A549 (cell line): Measurements from ENCODE around the gene CACNA1C. TPM values are rescaled to one million over a fixed set of nuclear protein-coding genes. Genes with fewer than 3 reads are reported as not detected.

Experiments used
- ATAC-seq, 2 experiments: fragments of 200-7000 bp in 1 of 2; fragments of >200 bp in 1 of 2; cut with Nextera tagmentation in 1 of 2; cut with Tn5 transposase in 1 of 2; 3 replicates each; pipeline versions ENCODE4 v1.8.0 to v1.9.1; 2018 to 2020; ENCODE audit warnings: mild to moderate bottlenecking in 1 of 2, moderate library complexity in 1 of 2
- CTCF ChIA-PET: fragments of 300-600 bp; sonication (Branson Sonifier 250); formaldehyde crosslinking; extraction: SDS; loops from one replicate; lab custom pipeline; 2021; ENCODE audit warnings: antibody characterized with exemption, inconsistent platforms; lab: Yijun Ruan, JAX
- POLR2A ChIA-PET: fragments of 350-600 bp; formaldehyde crosslinking; extraction: SDS; loops from one replicate; lab custom pipeline; 2021; ENCODE audit warnings: antibody characterized with exemption, inconsistent platforms; lab: Yijun Ruan, JAX
- DNase-seq, 2 experiments: peaks; one replicate each; pipeline versions ENCODE4 v3.0.0 to v3.0.0-alpha.2; 2011 to 2016; ENCODE audit warnings: low read depth in 1 of 2, low spot score in 1 of 2
- FAIRE-seq: peaks from 2 replicates; lab custom pipeline; 2011; peaks lifted over from hg19 to GRCh38; lab: Jason Lieb, UNC
- H3K27ac ChIP-seq, 2 experiments: fragments of >200 bp; sonication (Bioruptor Twin); formaldehyde crosslinking; 3 replicates each; pipeline ENCODE4 v1.5.1; 2016 to 2017
- H3K4me1 ChIP-seq: fragments of >200 bp; sonication (Bioruptor Twin); formaldehyde crosslinking; 3 replicates; pipeline ENCODE4 v1.6.1; 2016
- H3K4me2 ChIP-seq: fragments of >200 bp; sonication (Bioruptor Twin); formaldehyde crosslinking; 3 replicates; pipeline ENCODE4 v1.6.1; 2016
- H3K4me3 ChIP-seq: fragments of >200 bp; sonication (Bioruptor Twin); formaldehyde crosslinking; 3 replicates; pipeline ENCODE4 v1.5.1; 2016
- H3K9me3 ChIP-seq: fragments of >200 bp; sonication (Bioruptor Twin); formaldehyde crosslinking; 3 replicates; pipeline ENCODE4 v1.6.1; 2016
- CBX2 ChIP-seq: fragments of 200-600 bp; sonication (generic); IDR thresholded peaks from 2 replicates; pipeline ENCODE4 v1.6.1; 2016; ENCODE audit warnings: low read depth, mild to moderate bottlenecking, borderline replicate concordance
- CBX8 ChIP-seq: fragments of 200-600 bp; sonication (generic); IDR thresholded peaks from 2 replicates; pipeline ENCODE4 v1.6.1; 2016
- CHD2 ChIP-seq: fragments of 150-350 bp; IDR thresholded peaks from 2 replicates; pipeline ENCODE4 v1.6.1; 2014; ENCODE audit warnings: low read length; ENCODE audit not compliant: partially characterized antibody
- CHD4 ChIP-seq: fragments of 200-600 bp; sonication (generic); IDR thresholded peaks from 2 replicates; pipeline ENCODE4 v1.6.1; 2016; ENCODE audit warnings: antibody characterized with exemption, mild to moderate bottlenecking, borderline replicate concordance
- EHF ChIP-seq: fragments of 250-450 bp; sonication (Bioruptor Pico); IDR thresholded peaks from 2 replicates; pipeline ENCODE4 v1.5.0; 2020; ENCODE audit warnings: mild to moderate bottlenecking
- EHMT2 ChIP-seq: fragments of 200-600 bp; sonication (generic); IDR thresholded peaks from 2 replicates; pipeline ENCODE4 v1.6.1; 2016; ENCODE audit warnings: antibody characterized with exemption, low read depth, mild to moderate bottlenecking, moderate library complexity
- FOXS1 ChIP-seq: fragments of 250-450 bp; sonication (Bioruptor Pico); IDR thresholded peaks from 2 replicates; pipeline ENCODE4 v1.5.0; 2020; ENCODE audit warnings: mild to moderate bottlenecking, moderate library complexity
- HEYL ChIP-seq: fragments of 250-450 bp; sonication (Bioruptor Pico); IDR thresholded peaks from 2 replicates; pipeline ENCODE4 v1.8.0; 2021; ENCODE audit warnings: mild to moderate bottlenecking, moderate library complexity
- HOXA7 ChIP-seq: fragments of 250-450 bp; sonication (Bioruptor Pico); IDR thresholded peaks from 2 replicates; pipeline ENCODE4 v1.5.0; 2020; ENCODE audit warnings: mild to moderate bottlenecking, moderate library complexity
- HOXB13 ChIP-seq: fragments of 250-450 bp; sonication (Bioruptor Pico); IDR thresholded peaks from 2 replicates; pipeline ENCODE4 v1.5.0; 2020; ENCODE audit warnings: low read depth, mild to moderate bottlenecking, moderate library complexity
- MAZ ChIP-seq: fragments of 150-350 bp; IDR thresholded peaks from 2 replicates; pipeline ENCODE4 v1.6.1; 2014; ENCODE audit warnings: antibody characterized with exemption, low read depth, low read length, borderline replicate concordance
- NPAS2 ChIP-seq: fragments of 250-450 bp; sonication (Bioruptor Pico); IDR thresholded peaks from 2 replicates; pipeline ENCODE4 v1.8.0; 2022; ENCODE audit warnings: mild to moderate bottlenecking, moderate library complexity, borderline replicate concordance
- NR3C1 ChIP-seq: fragments of >200 bp; sonication (Bioruptor Twin); formaldehyde crosslinking; IDR thresholded peaks from 3 replicates; pipeline ENCODE4 v1.6.1; 2017
- PHF8 ChIP-seq: fragments of 200-600 bp; sonication (generic); IDR thresholded peaks from 2 replicates; pipeline ENCODE4 v1.6.1; 2016; ENCODE audit warnings: low read depth, mild to moderate bottlenecking, antibody characterized with exemption, moderate library complexity, borderline replicate concordance
- RAD21 ChIP-seq, 2 experiments: fragments of >200 bp in 1 of 2; sonication (Bioruptor Twin) in 1 of 2; formaldehyde crosslinking in 1 of 2; IDR thresholded peaks in 1 of 2; conservative IDR thresholded peaks in 1 of 2; 2 replicates in 1 of 2; 3 replicates in 1 of 2; pipeline ENCODE4 v1.6.1; 2012 to 2018; ENCODE audit warnings: inconsistent platforms in 1 of 2
- SMC3 ChIP-seq: fragments of >200 bp; sonication (Bioruptor Twin); formaldehyde crosslinking; IDR thresholded peaks from 3 replicates; pipeline ENCODE4 v1.6.1; 2018; ENCODE audit warnings: inconsistent platforms
- SREBF2 ChIP-seq: fragments of 450-650 bp; IDR thresholded peaks from 2 replicates; pipeline ENCODE4 v1.6.1; 2014; ENCODE audit warnings: mild to moderate bottlenecking, moderate library complexity
- TP53 ChIP-seq: fragments of 250-450 bp; sonication (Bioruptor Pico); IDR thresholded peaks from 2 replicates; pipeline ENCODE4 v1.5.0; 2021; ENCODE audit warnings: mild to moderate bottlenecking, moderate library complexity
- ZC3H11A ChIP-seq: fragments of 450-650 bp; IDR thresholded peaks from 2 replicates; pipeline ENCODE4 v1.6.1; 2014; ENCODE audit warnings: antibody characterized with exemption, mild to moderate bottlenecking
- ZSCAN20 ChIP-seq: fragments of 250-450 bp; sonication (Bioruptor Pico); IDR thresholded peaks from 2 replicates; pipeline ENCODE4 v1.8.0; 2022; ENCODE audit warnings: mild to moderate bottlenecking, moderate library complexity
- WGBS: methylation state at CpG from one replicate; pipeline ENCODE4 v1.1.6; 2017; ENCODE audit errors: missing lambda C conversion rate; 5-methylcytosine and 5-hydroxymethylcytosine counted together
- polyA plus RNA-seq, 4 experiments: library from polyadenylated mRNA; depleted of rRNA in 3 of 4; stranded (reverse); fragments of >200 nt; fragmentation: RNase III in 1 of 4; extraction: RNeasy Plus Mini Kit Qiagen cat#74134 plus additional on column Dnase treatment in 1 of 4; gene quantifications; 2 replicates in 3 of 4; 3 replicates in 1 of 4; pipeline ENCODE4 v1.2.3, GENCODE V29; 2011 to 2017
- TF ChIP-seq, protein P1 (sequence below): fragments of >200 bp; sonication (Bioruptor Twin); formaldehyde crosslinking; IDR thresholded peaks from 3 replicates; pipeline ENCODE4 v1.6.1; 2016
- TF ChIP-seq, protein P2 (sequence below): IDR thresholded peaks from 2 replicates; pipeline ENCODE4 v1.6.1; 2012
- TF ChIP-seq, protein P3 (sequence below): fragments of >200 bp; sonication (Bioruptor Twin); formaldehyde crosslinking; IDR thresholded peaks from 3 replicates; pipeline ENCODE4 v1.5.1; 2016
- TF ChIP-seq, protein P4 (sequence below): fragments of 150-350 bp; IDR thresholded peaks from 2 replicates; pipeline ENCODE4 v1.6.1; 2014; ENCODE audit warnings: low read depth, mild to moderate bottlenecking, low read length
- TF ChIP-seq, protein P5 (sequence below): IDR thresholded peaks from 2 replicates; pipeline ENCODE4 v1.6.1; 2012
- TF ChIP-seq, protein P6 (sequence below): fragments of 250-450 bp; sonication (Bioruptor Pico); IDR thresholded peaks from 2 replicates; pipeline ENCODE4 v1.5.0; 2021; ENCODE audit warnings: mild to moderate bottlenecking, moderate library complexity, borderline replicate concordance

Gene CACNA1C
- polyA plus RNA-seq, 2 of the 4 experiments (the other 2 are of a cell fraction) = not detected

DNA sequence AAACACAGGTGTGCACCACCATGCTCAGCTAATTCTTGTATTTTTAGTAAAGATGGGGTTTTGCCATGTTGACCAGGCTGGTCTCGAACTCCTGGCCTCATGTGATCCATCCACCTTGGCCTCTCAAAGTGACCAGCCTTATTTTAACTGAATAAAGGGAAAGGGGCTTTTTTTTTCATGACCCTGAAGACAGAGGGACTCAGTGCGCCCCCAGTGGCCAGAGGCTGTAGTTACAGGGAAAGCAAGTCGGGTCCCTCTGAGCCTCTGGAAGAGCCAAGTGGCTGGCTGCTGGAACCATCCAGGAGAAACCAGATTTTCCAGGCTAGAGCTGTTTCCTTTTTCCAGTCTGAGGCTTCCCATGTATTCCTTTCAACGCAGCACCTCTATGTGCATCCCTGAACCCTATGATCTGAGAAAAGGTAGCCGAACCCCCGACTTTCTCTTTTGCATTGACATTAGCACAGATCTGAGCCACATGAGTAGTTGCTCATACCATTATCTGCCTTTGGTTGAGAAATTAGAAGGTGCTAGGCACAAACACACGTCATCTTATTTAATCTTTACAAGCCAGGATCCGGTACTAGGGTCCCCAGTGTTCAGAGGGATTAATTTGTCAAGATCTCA lies 342.7 kb downstream of the CACNA1C start:
- no peaks in the 10 kb centered on the region for H3K4me1 ChIP-seq
- ChIA-PET CTCF (interaction anchor here (0.6 to 2.9 kb wide), 22 partner anchors 8 to 378 kb away, joined by 3 to 14 read pairs (median 4); no protein-coding TSS in a partner anchor), POLR2A (no interaction called here)
- no peak overlapping the region for H3K4me2 ChIP-seq
- WGBS = 30% methylated on average over 8 of the region's 8 CpGs
- no peak overlapping the region for H3K4me3 ChIP-seq
- DNase-seq (peak; percentile 46 to 52), ATAC-seq (peak; percentile 45 to 85; a peak in 4 of 6 replicates), FAIRE-seq (no peak)
- H3K9me3 ChIP-seq = no peaks in the 10 kb centered on the region
- no peak overlapping the region for H3K27ac ChIP-seq
- TF ChIP-seq, protein P1, sequence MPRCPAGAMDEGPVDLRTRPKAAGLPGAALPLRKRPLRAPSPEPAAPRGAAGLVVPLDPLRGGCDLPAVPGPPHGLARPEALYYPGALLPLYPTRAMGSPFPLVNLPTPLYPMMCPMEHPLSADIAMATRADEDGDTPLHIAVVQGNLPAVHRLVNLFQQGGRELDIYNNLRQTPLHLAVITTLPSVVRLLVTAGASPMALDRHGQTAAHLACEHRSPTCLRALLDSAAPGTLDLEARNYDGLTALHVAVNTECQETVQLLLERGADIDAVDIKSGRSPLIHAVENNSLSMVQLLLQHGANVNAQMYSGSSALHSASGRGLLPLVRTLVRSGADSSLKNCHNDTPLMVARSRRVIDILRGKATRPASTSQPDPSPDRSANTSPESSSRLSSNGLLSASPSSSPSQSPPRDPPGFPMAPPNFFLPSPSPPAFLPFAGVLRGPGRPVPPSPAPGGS = no peak
- no peak for TF ChIP-seq EHF (CRISPR knock-in tag)
- TF ChIP-seq HOXA7 = no peak
- TF ChIP-seq NR3C1 = no peak
- TF ChIP-seq, protein P2, sequence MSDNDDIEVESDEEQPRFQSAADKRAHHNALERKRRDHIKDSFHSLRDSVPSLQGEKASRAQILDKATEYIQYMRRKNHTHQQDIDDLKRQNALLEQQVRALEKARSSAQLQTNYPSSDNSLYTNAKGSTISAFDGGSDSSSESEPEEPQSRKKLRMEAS = no peak
- no peak for TF ChIP-seq EHMT2
- TF ChIP-seq RAD21 (conservative IDR thresholded peaks at IDR 0.05 in 1 of 2, IDR thresholded peaks at IDR 0.05 in 1 of 2) = 0 out of 5 replicates have a peak, but pooled peaks of 1 of the 2 experiments have one; percentile 14
- no peak for TF ChIP-seq ZC3H11A
- no peak for TF ChIP-seq FOXS1 (CRISPR knock-in tag)
- TF ChIP-seq, protein P3, sequence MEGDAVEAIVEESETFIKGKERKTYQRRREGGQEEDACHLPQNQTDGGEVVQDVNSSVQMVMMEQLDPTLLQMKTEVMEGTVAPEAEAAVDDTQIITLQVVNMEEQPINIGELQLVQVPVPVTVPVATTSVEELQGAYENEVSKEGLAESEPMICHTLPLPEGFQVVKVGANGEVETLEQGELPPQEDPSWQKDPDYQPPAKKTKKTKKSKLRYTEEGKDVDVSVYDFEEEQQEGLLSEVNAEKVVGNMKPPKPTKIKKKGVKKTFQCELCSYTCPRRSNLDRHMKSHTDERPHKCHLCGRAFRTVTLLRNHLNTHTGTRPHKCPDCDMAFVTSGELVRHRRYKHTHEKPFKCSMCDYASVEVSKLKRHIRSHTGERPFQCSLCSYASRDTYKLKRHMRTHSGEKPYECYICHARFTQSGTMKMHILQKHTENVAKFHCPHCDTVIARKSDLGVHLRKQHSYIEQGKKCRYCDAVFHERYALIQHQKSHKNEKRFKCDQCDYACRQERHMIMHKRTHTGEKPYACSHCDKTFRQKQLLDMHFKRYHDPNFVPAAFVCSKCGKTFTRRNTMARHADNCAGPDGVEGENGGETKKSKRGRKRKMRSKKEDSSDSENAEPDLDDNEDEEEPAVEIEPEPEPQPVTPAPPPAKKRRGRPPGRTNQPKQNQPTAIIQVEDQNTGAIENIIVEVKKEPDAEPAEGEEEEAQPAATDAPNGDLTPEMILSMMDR = peak; percentile 66
- TF ChIP-seq TP53 (CRISPR knock-in tag) = no peak
- no peak for TF ChIP-seq CHD2
- TF ChIP-seq ZSCAN20 (CRISPR knock-in tag) = no peak
- no peak for TF ChIP-seq HOXB13

DNA sequence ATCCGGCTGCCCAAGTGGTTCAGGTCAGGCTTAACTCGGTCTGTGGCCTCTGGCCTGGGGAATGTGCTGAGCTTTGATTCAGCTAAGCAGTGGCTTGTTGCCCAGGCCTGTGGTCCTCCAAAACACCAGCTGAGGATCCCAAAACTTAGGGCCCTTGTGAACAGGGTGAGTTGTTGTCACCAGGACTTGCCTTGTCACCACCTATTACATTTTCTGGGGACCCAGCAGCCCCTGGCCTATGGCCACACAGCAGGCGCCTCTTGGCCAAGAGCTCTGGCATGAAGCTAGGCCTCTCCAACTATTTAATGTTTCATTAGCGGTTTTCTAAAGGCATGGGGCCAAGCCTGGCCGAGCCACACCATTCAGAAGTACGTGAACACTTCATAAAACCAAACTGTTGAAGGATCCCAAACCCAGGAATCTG lies 343.7 kb downstream of the CACNA1C start:
- POLR2A ChIA-PET = no interaction called here
- ATAC-seq = no peak

More for the DNA sequence above, 343.7 kb downstream of the CACNA1C start:
- H3K4me1 ChIP-seq = no peaks in the 10 kb centered on the region
- no peaks in the 10 kb centered on the region for H3K9me3 ChIP-seq
- no peak overlapping the region for H3K4me3 ChIP-seq
- TF ChIP-seq, protein P4, sequence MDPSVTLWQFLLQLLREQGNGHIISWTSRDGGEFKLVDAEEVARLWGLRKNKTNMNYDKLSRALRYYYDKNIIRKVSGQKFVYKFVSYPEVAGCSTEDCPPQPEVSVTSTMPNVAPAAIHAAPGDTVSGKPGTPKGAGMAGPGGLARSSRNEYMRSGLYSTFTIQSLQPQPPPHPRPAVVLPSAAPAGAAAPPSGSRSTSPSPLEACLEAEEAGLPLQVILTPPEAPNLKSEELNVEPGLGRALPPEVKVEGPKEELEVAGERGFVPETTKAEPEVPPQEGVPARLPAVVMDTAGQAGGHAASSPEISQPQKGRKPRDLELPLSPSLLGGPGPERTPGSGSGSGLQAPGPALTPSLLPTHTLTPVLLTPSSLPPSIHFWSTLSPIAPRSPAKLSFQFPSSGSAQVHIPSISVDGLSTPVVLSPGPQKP = no peak
- TF ChIP-seq CBX2 (no peak), PHF8 (no peak), HEYL (CRISPR knock-in tag) (no peak), SREBF2 (no peak), EHF (CRISPR knock-in tag) (no peak), ZSCAN20 (CRISPR knock-in tag) (no peak), SMC3 (no peak), MAZ (no peak), NR3C1 (no peak), CBX8 (no peak), CHD4 (no peak), FOXS1 (CRISPR knock-in tag) (no peak), NPAS2 (no peak)
- TF ChIP-seq, protein P5, sequence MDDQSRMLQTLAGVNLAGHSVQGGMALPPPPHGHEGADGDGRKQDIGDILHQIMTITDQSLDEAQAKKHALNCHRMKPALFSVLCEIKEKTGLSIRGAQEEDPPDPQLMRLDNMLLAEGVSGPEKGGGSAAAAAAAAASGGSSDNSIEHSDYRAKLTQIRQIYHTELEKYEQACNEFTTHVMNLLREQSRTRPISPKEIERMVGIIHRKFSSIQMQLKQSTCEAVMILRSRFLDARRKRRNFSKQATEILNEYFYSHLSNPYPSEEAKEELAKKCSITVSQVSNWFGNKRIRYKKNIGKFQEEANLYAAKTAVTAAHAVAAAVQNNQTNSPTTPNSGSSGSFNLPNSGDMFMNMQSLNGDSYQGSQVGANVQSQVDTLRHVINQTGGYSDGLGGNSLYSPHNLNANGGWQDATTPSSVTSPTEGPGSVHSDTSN = no peak
- TF ChIP-seq, protein P6, sequence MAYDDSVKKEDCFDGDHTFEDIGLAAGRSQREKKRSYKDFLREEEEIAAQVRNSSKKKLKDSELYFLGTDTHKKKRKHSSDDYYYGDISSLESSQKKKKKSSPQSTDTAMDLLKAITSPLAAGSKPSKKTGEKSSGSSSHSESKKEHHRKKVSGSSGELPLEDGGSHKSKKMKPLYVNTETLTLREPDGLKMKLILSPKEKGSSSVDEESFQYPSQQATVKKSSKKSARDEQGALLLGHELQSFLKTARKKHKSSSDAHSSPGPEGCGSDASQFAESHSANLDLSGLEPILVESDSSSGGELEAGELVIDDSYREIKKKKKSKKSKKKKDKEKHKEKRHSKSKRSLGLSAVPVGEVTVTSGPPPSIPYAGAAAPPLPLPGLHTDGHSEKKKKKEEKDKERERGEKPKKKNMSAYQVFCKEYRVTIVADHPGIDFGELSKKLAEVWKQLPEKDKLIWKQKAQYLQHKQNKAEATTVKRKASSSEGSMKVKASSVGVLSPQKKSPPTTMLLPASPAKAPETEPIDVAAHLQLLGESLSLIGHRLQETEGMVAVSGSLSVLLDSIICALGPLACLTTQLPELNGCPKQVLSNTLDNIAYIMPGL (CRISPR knock-in tag) = no peak
- TF ChIP-seq, all 56 proteins: peak for 0
- DNase-seq (no peak), FAIRE-seq (no peak)
- Histone ChIP-seq H3K4me2 (no peak overlapping the region), H3K27ac (no peak overlapping the region)
- WGBS = 35% methylated on average over 6 of the region's 6 CpGs
- CTCF ChIA-PET = interaction anchor here (0.8 to 2.9 kb wide), 10 partner anchors 8 to 158 kb away, joined by 3 to 14 read pairs (median 4); no protein-coding TSS in a partner anchor
